HEK293 (cell line): ENCODE measurements around the gene IQCH.

Experiments
- OSR2 ChIP-seq: fragments of 450-650 bp; formaldehyde crosslinking; IDR thresholded peaks from 2 replicates; pipeline ENCODE4 v1.5.1; 2016; ENCODE audit warnings: missing biosample characterization, missing genetic modification characterization
- SP2 ChIP-seq: fragments of 450-650 bp; formaldehyde crosslinking; IDR thresholded peaks from 2 replicates; pipeline ENCODE4 v1.5.1; 2016; ENCODE audit warnings: missing biosample characterization, missing genetic modification characterization
- ZBTB1 ChIP-seq: fragments of 450-650 bp; formaldehyde crosslinking; IDR thresholded peaks from 2 replicates; pipeline ENCODE4 v1.5.1; 2016; ENCODE audit warnings: missing biosample characterization, missing genetic modification characterization
- ZBTB20 ChIP-seq: fragments of 450-650 bp; formaldehyde crosslinking; IDR thresholded peaks from 2 replicates; pipeline ENCODE4 v1.5.1; 2016; ENCODE audit warnings: missing biosample characterization, missing genetic modification characterization
- ZNF114 ChIP-seq: fragments of 450-650 bp; formaldehyde crosslinking; IDR thresholded peaks from 2 replicates; pipeline ENCODE4 v1.5.0; 2017; ENCODE audit warnings: missing biosample characterization, missing genetic modification characterization
- ZNF121 ChIP-seq: fragments of 450-650 bp; formaldehyde crosslinking; IDR thresholded peaks from 2 replicates; pipeline ENCODE4 v1.5.1; 2016; ENCODE audit warnings: missing biosample characterization, missing genetic modification characterization
- ZNF202 ChIP-seq: fragments of 450-650 bp; formaldehyde crosslinking; IDR thresholded peaks from 2 replicates; pipeline ENCODE4 v1.5.1; 2016; ENCODE audit warnings: missing biosample characterization, missing genetic modification characterization, borderline replicate concordance
- ZNF24 ChIP-seq: fragments of 450-650 bp; formaldehyde crosslinking; IDR thresholded peaks from 2 replicates; pipeline ENCODE4 v1.5.1; 2016; ENCODE audit warnings: missing biosample characterization, missing genetic modification characterization
- ZNF274 ChIP-seq, 2 experiments: fragments of 200-500 bp in 1 of 2; fragments of 450-650 bp in 1 of 2; sonication (Bioruptor generic) in 1 of 2; formaldehyde crosslinking in 1 of 2; IDR thresholded peaks; 2 replicates each; pipeline versions ENCODE4 v1.5.1 to v1.6.1; 2014 to 2016; ENCODE audit warnings: borderline replicate concordance in 1 of 2, inconsistent platforms in 1 of 2, low read length in 1 of 2, missing biosample characterization in 1 of 2, missing genetic modification characterization in 1 of 2
- ZNF302 ChIP-seq: fragments of 450-650 bp; formaldehyde crosslinking; IDR thresholded peaks from 2 replicates; pipeline ENCODE4 v1.5.1; 2016; ENCODE audit warnings: missing biosample characterization, missing genetic modification characterization, low read depth
- ZNF341 ChIP-seq: fragments of 450-650 bp; formaldehyde crosslinking; IDR thresholded peaks from 2 replicates; pipeline ENCODE4; 2016; ENCODE audit warnings: low read depth, missing biosample characterization, missing genetic modification characterization
- ZNF350 ChIP-seq: fragments of 450-650 bp; formaldehyde crosslinking; IDR thresholded peaks from 2 replicates; pipeline ENCODE4 v1.5.0; 2017; ENCODE audit warnings: missing biosample characterization, mild to moderate bottlenecking, missing genetic modification characterization
- ZNF391 ChIP-seq: fragments of 450-650 bp; formaldehyde crosslinking; IDR thresholded peaks from 2 replicates; pipeline ENCODE4 v1.5.1; 2016; ENCODE audit warnings: low read depth, missing biosample characterization, missing genetic modification characterization, borderline replicate concordance
- ZNF514 ChIP-seq: fragments of 450-650 bp; formaldehyde crosslinking; IDR thresholded peaks from 2 replicates; pipeline ENCODE4 v1.5.1; 2016; ENCODE audit warnings: missing biosample characterization, missing genetic modification characterization
- ZNF654 ChIP-seq: fragments of 450-650 bp; formaldehyde crosslinking; IDR thresholded peaks from 2 replicates; pipeline ENCODE4 v1.5.1; 2016; ENCODE audit warnings: low read depth, missing biosample characterization, missing genetic modification characterization
- ZNF837 ChIP-seq: fragments of 450-650 bp; formaldehyde crosslinking; IDR thresholded peaks from 2 replicates; pipeline ENCODE4 v1.5.1; 2016; ENCODE audit warnings: missing biosample characterization, missing genetic modification characterization
- ZSCAN23 ChIP-seq: fragments of 450-650 bp; formaldehyde crosslinking; IDR thresholded peaks from 2 replicates; pipeline ENCODE4 v1.5.1; 2016; ENCODE audit warnings: missing biosample characterization, missing genetic modification characterization
- ZSCAN30 ChIP-seq: fragments of 450-650 bp; IDR thresholded peaks from 2 replicates; pipeline ENCODE4 v1.5.1; 2018; ENCODE audit warnings: missing biosample characterization, mild to moderate bottlenecking, missing genetic modification characterization, moderate library complexity
- TF ChIP-seq, protein P1 (sequence below): fragments of 450-650 bp; formaldehyde crosslinking; IDR thresholded peaks from 2 replicates; pipeline ENCODE4 v1.5.1; 2017; ENCODE audit warnings: missing biosample characterization, missing genetic modification characterization
- TF ChIP-seq, protein P2 (sequence below): fragments of 450-650 bp; formaldehyde crosslinking; IDR thresholded peaks from 2 replicates; pipeline ENCODE4 v1.5.1; 2016; ENCODE audit warnings: missing biosample characterization, missing genetic modification characterization
- TF ChIP-seq, protein P3 (sequence below): fragments of 450-650 bp; formaldehyde crosslinking; IDR thresholded peaks from 2 replicates; pipeline ENCODE4 v1.5.1; 2016; ENCODE audit warnings: missing biosample characterization, missing genetic modification characterization, borderline replicate concordance
- TF ChIP-seq, protein P4 (sequence below): fragments of 450-650 bp; formaldehyde crosslinking; IDR thresholded peaks from 2 replicates; pipeline ENCODE4 v1.5.1; 2016; ENCODE audit warnings: missing biosample characterization, missing genetic modification characterization
- TF ChIP-seq, protein P5 (sequence below): fragments of 450-650 bp; formaldehyde crosslinking; IDR thresholded peaks from 2 replicates; pipeline ENCODE4 v1.5.1; 2016; ENCODE audit warnings: missing biosample characterization, missing genetic modification characterization
- TF ChIP-seq, protein P6 (sequence below): fragments of 450-650 bp; formaldehyde crosslinking; IDR thresholded peaks from 2 replicates; pipeline ENCODE4 v1.5.1; 2016; ENCODE audit warnings: missing biosample characterization, missing genetic modification characterization
- TF ChIP-seq, protein P7 (sequence below): fragments of 450-650 bp; formaldehyde crosslinking; IDR thresholded peaks from 2 replicates; pipeline ENCODE4 v1.5.1; 2016; ENCODE audit warnings: missing biosample characterization, missing genetic modification characterization

The IQCH gene

DNA sequence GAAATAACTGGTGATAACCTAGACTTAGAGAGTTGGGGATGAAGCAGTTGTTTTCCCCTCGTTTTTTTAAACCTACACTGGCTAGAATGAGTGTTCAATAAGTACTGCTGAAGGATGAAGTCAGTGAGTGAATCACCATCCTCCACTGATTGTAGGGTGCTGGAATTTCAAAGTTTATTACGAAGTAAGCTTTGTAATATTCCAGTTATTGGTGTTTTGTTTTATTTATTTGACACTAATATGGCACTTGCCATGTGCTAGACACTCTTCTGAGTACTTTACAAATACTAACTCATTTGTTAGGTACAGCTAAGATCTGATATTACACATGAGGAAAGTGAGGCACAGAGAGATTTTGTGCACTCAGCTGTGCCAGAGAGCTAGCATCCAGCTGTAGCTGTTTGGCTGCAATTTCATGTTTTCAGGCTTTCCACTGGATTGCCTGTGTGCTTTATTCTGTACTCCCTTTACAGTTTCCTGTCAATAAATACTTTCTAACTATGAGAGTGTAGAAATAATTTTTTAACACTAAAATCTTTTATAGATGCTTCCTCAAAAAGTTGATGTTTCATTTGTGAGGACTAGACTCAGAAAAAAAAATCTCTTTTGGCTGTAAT is 293.8 kb downstream of the IQCH start (continued):
- TF ChIP-seq, protein P1, sequence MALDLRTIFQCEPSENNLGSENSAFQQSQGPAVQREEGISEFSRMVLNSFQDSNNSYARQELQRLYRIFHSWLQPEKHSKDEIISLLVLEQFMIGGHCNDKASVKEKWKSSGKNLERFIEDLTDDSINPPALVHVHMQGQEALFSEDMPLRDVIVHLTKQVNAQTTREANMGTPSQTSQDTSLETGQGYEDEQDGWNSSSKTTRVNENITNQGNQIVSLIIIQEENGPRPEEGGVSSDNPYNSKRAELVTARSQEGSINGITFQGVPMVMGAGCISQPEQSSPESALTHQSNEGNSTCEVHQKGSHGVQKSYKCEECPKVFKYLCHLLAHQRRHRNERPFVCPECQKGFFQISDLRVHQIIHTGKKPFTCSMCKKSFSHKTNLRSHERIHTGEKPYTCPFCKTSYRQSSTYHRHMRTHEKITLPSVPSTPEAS: no peak
- TF ChIP-seq, protein P2, sequence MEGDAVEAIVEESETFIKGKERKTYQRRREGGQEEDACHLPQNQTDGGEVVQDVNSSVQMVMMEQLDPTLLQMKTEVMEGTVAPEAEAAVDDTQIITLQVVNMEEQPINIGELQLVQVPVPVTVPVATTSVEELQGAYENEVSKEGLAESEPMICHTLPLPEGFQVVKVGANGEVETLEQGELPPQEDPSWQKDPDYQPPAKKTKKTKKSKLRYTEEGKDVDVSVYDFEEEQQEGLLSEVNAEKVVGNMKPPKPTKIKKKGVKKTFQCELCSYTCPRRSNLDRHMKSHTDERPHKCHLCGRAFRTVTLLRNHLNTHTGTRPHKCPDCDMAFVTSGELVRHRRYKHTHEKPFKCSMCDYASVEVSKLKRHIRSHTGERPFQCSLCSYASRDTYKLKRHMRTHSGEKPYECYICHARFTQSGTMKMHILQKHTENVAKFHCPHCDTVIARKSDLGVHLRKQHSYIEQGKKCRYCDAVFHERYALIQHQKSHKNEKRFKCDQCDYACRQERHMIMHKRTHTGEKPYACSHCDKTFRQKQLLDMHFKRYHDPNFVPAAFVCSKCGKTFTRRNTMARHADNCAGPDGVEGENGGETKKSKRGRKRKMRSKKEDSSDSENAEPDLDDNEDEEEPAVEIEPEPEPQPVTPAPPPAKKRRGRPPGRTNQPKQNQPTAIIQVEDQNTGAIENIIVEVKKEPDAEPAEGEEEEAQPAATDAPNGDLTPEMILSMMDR (tag by site-specific recombination): no peak
- TF ChIP-seq ZBTB1 (no peak), ZNF341 (tag by site-specific recombination) (no peak), ZNF350 (no peak), ZNF654 (tag by site-specific recombination) (no peak), ZNF514 (tag by site-specific recombination) (no peak), ZNF302 (tag by site-specific recombination) (no peak), ZNF837 (tag by site-specific recombination) (no peak), ZNF121 (no peak), ZBTB20 (tag by site-specific recombination) (no peak), ZNF114 (tag by site-specific recombination) (no peak), ZNF274 (IDR thresholded peaks at IDR 0.05; ENCODE audit: low read length) (no peak), ZNF274 (tag by site-specific recombination; IDR thresholded peaks at IDR 0.05; ENCODE audit: borderline replicate concordance) (no peak), ZSCAN23 (no peak), OSR2 (tag by site-specific recombination) (peak; percentile 15; the same call in 1 of the 2 replicates), SP2 (no peak), ZSCAN30 (tag by site-specific recombination) (no peak), ZNF391 (no peak), ZNF202 (tag by site-specific recombination) (no peak), ZNF24 (tag by site-specific recombination) (no peak)
- TF ChIP-seq, protein P3, sequence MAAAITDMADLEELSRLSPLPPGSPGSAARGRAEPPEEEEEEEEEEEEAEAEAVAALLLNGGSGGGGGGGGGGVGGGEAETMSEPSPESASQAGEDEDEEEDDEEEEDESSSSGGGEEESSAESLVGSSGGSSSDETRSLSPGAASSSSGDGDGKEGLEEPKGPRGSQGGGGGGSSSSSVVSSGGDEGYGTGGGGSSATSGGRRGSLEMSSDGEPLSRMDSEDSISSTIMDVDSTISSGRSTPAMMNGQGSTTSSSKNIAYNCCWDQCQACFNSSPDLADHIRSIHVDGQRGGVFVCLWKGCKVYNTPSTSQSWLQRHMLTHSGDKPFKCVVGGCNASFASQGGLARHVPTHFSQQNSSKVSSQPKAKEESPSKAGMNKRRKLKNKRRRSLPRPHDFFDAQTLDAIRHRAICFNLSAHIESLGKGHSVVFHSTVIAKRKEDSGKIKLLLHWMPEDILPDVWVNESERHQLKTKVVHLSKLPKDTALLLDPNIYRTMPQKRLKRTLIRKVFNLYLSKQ: no peak
- TF ChIP-seq, protein P4, sequence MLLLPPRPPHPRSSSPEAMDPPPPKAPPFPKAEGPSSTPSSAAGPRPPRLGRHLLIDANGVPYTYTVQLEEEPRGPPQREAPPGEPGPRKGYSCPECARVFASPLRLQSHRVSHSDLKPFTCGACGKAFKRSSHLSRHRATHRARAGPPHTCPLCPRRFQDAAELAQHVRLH (tag by site-specific recombination): no peak
- TF ChIP-seq, protein P5, sequence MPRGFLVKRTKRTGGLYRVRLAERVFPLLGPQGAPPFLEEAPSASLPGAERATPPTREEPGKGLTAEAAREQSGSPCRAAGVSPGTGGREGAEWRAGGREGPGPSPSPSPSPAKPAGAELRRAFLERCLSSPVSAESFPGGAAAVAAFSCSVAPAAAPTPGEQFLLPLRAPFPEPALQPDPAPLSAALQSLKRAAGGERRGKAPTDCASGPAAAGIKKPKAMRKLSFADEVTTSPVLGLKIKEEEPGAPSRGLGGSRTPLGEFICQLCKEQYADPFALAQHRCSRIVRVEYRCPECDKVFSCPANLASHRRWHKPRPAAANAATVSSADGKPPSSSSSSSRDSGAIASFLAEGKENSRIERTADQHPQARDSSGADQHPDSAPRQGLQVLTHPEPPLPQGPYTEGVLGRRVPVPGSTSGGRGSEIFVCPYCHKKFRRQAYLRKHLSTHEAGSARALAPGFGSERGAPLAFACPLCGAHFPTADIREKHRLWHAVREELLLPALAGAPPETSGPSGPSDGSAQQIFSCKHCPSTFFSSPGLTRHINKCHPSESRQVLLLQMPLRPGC (tag by site-specific recombination): peak; percentile 95
- TF ChIP-seq, protein P6, sequence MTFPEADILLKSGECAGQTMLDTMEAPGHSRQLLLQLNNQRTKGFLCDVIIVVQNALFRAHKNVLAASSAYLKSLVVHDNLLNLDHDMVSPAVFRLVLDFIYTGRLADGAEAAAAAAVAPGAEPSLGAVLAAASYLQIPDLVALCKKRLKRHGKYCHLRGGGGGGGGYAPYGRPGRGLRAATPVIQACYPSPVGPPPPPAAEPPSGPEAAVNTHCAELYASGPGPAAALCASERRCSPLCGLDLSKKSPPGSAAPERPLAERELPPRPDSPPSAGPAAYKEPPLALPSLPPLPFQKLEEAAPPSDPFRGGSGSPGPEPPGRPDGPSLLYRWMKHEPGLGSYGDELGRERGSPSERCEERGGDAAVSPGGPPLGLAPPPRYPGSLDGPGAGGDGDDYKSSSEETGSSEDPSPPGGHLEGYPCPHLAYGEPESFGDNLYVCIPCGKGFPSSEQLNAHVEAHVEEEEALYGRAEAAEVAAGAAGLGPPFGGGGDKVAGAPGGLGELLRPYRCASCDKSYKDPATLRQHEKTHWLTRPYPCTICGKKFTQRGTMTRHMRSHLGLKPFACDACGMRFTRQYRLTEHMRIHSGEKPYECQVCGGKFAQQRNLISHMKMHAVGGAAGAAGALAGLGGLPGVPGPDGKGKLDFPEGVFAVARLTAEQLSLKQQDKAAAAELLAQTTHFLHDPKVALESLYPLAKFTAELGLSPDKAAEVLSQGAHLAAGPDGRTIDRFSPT (tag by site-specific recombination): no peak
- TF ChIP-seq, protein P7, sequence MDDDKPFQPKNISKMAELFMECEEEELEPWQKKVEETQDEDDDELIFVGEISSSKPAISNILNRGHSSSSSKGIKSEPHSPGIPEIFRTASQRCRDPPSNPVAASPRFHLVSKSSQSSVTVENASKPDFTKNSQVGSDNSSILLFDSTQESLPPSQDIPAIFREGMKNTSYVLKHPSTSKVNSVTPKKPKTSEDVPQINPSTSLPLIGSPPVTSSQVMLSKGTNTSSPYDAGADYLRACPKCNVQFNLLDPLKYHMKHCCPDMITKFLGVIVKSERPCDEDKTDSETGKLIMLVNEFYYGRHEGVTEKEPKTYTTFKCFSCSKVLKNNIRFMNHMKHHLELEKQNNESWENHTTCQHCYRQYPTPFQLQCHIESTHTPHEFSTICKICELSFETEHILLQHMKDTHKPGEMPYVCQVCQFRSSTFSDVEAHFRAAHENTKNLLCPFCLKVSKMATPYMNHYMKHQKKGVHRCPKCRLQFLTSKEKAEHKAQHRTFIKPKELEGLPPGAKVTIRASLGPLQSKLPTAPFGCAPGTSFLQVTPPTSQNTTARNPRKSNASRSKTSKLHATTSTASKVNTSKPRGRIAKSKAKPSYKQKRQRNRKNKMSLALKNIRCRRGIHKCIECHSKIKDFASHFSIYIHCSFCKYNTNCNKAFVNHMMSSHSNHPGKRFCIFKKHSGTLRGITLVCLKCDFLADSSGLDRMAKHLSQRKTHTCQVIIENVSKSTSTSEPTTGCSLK: no peak
